NCI-H748 treated with DMSO at 0.1 percent for 48 hours (cell line): ENCODE measurements around the gene TEX13B.
A peak's percentile ranks its signal among the peaks of the same experiment; 100 is the strongest.
"Not testable (repeated sequence)": the region's sequence is repeated elsewhere in the genome, so short reads cannot be mapped to it uniquely, and the experiment has no call there.

Source experiments
- DNase-seq: peaks from one replicate; lab custom pipeline; 2025; lab: John Stamatoyannopoulos, UW

Gene TEX13B, protein sequence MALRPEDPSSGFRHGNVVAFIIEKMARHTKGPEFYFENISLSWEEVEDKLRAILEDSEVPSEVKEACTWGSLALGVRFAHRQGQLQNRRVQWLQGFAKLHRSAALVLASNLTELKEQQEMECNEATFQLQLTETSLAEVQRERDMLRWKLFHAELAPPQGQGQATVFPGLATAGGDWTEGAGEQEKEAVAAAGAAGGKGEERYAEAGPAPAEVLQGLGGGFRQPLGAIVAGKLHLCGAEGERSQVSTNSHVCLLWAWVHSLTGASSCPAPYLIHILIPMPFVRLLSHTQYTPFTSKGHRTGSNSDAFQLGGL

DNA sequence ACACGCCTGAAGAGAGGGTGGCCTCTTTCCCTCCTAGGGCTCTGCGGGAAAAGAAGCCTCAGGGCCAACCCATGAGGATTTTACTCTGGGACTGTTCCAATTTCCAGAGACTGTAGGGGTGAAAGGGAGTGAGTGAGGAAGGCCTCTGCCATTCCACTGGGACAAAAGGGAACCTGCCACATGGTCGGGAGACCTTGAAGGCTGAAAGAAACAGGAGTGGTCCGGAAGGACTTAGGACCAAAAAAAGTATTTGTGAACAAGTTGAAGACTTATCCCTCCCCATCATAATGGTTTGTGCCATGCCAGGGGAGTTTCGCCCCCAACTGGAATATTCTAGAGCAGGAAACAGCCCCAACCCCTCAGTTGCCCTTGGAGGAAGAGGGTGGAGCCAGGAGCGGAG lies at the start of gene TEX13B:
Gene TEX13B, minus strand, starts transcription at position 15 of the 400 bp plus-strand sequence. CDS start 243 bp downstream, outside the sequence.
- DNase-seq: no peak

DNA sequence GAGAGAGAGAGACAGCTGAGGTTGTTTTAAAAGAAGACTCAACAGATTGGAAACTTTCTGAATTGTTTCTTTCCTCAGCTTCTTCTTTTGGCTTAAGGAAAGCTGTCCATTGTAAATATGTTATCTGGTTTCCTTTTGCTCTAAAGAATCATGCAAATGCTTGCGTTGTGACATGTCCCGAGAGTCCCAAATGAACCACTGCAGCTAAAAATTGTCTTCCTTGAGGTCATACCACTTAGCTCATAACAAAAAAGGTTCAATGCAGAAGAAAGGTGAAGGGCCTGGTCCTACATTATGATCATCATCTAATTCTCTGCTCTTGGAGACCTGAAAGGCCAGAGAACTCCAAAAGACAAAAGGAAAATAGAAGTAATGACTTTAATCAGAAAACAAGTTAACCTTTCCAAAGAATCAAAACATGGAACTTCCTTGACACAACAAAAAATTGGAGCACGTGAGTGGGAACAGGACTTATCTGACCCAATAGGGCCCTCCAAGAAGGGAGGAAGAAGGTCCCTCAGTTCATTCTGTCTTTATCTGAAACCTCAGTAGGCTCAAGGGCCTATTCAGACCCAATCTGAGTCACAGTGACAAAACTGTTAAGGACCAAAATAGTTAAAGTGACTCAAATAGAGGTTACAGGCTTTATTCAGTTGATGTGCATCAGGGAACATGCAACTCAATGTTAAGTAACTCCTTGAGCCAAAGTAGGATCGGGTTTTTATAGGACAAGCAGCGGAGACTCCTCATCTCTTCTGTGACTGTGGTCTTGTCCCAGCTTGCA lies 48.0 kb upstream of the TEX13B start:
- no peak for DNase-seq

DNA sequence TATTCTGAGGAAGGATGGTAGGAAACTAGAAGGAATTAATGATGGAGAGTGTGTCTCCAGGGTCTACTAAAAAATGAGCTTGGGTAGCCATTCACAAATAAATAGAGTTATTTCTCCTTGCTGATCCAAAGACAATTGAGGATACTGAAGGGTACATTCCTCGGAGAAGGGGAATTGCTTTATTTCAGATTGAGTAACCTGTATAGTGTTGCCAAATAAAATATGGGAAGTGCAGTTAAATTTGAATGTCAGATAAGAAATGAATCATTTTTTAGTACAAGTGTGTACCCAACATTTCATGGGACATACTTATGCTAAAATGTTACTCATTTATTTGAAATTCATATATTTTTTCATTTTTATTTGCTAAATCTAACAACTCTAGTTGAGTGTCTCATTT lies 46.7 kb upstream of the TEX13B start:
- no peak for DNase-seq

DNA sequence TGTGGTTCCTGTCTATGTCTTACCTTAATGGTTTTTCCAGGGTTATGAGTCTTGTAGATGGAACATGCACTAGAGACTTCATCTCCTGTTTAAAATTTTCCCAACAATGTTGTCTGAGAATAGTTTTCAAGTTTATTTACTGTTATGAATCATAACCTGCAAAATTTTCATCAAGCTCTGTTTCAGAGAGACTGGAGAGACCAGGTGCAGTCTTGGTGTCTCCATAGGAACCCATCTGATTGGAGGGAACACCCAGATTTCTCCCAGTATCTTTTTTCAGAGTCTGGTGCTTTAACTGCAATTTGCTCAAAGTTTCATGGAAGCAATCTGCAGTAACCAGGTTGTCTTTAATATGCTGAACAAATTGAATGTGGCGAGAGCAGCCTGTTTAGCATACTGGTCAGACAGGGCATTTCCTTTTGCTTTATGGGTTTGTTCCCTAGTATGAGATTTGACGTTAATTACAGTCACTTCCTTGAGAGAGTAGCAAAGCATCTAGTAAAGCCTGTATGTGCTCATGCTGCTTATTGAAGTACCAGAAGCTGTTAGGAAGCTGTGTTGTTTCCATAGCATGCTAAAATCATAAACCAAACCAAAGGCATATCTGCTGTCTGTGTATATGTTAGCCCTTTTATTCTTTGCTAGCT lies 43.9 kb upstream of the TEX13B start:
- no peak for DNase-seq

DNA sequence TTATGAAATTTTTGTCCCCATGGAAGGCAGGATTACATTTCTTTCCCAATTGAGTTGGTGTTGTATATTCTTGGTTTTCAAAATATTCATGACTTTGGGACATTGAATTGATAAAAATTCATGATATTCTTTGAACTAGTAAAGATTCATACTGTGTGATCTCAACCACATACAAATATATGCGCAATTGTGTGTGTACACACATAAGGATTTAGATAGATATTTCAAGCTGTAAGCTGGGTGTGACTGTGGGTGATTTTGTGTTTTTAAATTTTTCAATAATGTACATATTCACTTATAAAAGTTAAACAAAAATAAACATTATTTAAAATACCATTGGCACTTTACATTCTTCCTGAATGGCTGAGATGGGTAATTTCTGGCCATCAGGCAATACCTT lies 43.2 kb upstream of the TEX13B start:
- DNase-seq: no peak

DNA sequence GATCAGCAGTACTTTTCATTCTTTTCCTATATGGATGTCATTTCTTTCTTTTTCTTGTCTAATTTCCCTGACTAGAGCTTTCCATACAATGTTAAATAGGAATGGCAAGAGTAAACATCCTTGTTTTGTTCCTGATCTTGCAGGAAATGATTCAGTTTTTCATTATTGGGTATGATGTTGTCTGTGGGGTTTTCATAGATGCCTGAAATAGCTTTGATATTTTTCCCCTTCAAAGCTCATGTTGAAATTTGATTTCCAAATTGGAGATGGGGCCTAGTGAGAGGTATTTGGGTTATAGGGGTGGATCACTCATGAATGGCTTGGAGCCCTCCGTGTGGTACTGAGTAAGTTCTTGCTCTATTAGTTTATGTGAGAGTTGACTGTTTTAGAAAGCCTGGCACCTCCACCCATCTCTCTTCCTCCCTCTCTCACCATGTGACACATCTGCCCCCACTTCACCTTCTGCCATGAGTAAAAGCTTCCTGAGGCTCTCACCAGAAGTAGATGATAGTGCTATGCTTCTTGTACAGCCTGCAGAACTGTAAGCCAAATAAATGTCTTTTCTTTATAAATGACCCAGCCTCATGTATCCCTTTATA lies 40.4 kb upstream of the TEX13B start:
- DNase-seq: no peak

DNA sequence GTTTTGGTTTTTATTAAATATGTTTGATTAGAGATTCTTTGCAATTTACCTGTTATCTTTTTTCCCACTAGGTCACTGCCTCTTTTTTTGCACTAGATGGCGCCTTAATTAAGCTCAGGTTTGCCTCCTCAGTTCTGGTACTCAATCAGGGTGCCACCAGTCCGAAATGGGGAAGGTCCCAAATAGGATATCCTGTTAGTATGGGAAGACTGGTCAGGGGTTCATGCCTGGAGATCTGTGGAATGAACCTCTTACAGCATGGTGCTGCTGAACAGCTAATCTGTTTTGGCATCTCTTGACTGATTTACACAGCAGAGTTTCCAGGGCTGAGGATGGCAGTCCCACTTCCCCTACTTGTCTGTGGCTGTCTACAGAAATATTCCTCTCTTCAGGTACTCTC lies 38.5 kb upstream of the TEX13B start:
- no peak for DNase-seq

DNA sequence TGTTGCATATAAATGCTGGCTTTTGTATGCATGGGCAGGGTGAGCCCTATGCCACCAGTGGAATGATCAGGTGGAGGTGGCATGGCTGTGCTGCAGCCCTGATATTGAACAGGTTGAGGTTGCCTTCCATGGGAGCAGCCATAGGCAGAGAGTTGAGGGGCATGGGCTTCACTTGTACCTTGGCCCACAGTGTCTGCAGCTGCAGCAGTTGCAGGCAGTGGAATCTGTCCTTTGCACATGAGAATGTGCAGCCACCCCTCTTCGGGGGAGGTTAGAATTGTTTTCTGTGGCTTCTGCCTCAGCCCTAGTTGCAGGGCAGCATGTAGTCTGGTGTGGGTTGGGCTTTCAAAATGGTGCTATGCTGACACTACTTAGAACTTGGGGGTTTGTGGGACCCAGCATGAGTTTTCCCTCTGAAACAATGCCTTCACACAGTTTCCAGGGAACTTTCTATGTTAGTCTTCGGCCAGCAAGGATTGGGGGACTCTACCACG lies 37.3 kb upstream of the TEX13B start:
- DNase-seq: no peak

DNA sequence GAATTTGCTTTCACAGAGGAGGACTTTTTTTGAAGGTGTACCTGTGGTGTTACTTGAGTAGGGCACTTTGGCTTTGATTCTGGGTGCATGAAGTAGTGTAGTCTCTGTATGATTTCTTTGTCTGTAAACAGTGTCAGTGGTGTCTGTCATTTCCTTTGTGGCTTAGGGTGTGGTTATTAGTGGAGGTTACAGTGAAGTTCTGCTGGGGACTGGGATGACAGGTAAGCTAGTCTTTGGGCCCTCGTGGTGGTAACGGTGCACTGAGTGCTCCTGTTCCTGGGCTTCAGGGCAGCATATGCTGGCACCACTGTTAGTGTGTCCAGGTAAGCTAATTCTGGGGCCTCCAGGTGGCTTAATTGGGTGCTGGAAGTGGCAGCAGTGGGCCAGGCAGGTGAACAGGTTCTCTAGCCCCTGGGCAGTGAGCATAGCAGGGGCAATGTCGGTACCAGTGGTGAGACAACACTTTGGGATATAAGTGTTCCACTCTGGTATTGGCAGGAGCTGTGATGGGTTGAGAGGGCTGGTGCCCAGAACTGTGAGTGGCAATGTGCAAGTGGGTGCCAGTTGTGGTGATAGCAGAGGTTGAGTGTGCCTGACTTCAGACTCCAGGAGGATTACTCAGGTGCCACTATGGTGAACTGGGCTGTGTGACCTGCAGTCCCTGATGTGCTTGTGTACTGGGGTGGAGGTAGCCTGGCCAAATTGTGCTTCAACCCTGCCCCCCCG lies 36.6 kb upstream of the TEX13B start:
- no peak for DNase-seq

DNA sequence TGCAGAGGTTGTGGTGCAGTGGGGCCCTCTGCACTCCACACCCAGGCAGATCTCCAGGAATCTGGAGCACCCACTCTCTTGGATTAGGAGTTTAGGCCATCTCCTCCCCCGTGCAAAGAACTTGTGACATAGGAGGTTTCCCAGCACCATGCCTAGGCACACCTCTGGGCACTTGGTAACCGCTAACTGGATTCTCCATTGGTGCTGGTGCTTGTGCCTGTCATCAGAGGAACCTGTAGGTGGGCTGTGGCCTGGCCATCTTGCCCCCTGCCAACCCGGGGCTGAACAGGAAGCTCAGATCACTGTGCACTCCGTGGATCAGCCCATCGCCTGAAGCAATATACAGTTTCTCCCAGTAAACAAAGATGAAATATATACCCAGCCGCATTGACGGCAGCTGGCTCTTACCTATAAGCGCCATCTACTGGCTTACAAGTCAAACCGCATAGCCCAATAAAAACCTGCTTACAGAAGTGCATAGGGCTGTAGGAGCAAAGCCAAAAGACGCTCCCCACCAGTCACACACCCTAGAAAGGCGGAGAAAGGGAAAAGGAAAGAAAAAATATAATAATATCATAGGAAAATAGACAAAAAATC lies 19.1 kb upstream of the TEX13B start:
- DNase-seq: peak; percentile 43

DNA sequence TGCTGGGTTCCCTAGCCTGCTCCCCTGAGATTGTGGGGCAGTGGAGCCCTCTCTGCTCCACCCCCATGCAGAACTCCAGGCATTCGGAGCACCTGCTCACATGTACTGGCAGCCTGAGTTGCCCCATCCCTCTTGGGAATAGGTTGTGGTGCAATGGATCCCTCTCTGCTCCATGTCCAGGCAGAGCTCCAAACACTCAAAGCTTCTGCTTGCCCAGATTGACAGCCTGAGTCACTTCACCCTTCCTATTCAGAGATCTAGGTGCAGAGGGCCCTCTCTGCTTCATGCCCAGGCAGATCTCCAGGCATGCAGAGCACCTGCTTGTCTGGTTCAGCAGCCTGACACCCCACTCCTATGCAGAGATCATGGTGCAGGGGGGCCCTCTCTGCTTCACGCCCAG lies 18.6 kb upstream of the TEX13B start:
- DNase-seq: no peak

DNA sequence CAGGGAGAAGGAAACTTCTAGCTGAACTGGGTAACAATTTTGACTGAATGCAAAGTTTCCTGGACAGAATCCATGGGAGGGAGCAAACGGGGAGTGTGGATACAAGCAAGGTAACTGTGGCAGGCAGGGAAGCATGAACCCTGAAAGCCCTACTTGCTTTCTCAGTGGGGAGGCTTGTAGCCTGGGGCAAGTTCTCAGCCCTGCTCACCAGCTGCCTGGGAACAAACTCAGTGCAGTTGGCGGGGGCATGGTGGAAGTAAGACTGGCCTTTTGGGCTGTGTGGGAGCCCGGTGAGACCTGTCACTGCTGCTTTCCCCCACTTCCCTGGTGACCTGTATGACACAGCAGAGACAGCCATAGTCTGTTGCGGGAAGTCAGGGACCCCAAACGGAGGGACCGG lies 14.0 kb upstream of the TEX13B start:
- no peak for DNase-seq

DNA sequence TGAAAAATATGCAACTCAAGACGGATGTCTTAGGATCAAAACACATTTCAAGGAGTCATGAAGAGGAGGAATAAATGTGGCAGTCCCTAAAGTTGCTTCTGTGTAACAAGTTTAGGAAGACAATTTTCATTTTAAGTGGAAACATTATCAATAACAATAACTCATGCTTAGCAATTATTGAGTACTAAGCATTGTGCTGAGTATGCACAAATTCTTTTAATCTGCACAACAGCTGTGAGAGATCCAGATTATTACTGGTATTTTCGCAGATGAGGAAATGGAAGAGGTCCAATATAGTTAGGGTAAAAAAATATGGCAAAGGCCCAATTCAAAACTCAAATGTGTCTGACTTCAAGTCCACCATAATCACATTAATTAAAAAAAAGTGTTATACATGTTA lies 2.9 kb upstream of the TEX13B start:
- no peak for DNase-seq

DNA sequence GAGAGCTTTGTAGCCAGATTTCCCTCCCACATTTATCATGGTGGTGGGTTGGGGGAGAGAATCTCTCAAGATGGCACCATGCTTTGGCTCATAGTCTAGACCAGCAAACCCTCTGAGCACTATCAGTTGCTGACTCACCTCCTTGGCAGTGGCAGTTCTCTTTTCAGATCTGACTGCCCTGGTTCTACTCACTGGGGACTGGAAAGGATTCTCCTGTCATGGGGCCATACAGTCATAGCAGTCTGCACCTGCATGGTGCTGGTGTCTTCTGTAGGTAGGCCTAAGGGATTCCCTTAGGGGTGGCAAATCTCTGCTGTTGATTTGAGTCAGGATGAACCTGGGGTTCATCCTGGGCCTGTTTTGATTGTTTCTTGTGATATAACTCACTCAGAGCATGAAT lies 2.6 kb downstream of the TEX13B start:
- no peak for DNase-seq

DNA sequence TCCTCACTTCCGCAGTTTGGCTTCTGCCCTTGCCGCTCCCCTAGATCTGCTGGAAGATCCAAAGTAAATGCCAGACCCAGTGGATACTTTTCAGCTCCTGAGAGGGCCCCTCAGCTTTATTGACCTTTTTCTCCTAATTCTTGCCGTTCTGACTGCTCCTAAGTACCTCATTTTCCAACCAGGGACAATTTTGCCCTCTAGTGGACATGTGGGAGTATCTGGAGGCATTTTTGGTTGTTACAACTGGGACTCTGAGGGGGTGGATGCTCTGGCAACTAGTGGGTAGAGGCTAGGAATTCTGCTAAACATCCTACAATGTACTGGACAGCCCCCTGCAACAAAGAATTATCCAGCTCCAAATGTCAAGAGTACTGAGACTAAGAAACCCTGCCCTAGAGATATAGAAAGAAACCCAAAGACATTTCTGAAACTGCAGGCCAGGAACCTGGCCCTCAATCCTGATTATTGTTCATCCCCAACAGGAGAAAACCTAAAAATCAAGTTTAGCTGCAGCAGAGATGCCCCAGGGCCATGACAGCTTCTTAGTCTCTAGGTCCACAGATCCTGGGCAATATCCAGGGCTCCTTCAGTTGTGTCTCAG lies 3.4 kb downstream of the TEX13B start:
- DNase-seq: peak; percentile 5

DNA sequence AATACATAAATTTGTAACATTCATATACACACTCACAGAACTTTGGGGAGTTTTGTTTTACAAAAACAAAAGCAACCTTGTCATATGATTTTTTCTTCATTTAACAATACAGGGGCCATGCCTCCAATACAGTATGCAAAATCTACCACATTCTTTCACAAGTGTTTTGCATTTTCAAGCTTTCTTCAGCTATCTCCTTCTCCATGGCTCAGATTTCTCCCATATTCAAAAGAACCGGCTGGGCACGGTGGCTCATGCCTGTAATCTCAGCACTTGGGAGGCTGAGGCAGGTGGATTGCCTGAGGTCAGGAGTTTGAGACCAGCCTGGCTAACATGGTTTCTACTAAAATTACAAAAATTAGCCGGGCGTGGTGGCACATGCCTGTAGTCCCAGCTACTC lies 4.1 kb downstream of the TEX13B start:
- DNase-seq: no peak

DNA sequence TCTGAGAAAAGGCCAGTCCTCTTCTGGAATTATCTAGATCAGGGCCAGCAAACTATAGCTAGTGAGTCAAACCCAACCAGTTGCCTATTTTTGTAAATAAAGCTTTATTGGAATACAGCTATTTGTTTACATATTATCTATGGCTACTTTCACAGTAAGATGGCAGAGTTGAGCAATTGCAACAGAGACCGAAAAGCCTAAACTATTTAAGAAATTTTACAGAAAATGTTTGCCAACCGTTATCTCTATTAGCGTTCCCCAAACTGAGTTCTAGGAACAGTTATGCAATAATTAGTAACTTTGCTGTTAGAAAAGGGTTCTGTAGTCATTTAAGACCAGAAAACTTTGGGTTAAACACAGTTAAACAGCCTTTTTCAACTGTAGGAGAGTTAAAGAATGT lies 10.5 kb downstream of the TEX13B start:
- no peak for DNase-seq

DNA sequence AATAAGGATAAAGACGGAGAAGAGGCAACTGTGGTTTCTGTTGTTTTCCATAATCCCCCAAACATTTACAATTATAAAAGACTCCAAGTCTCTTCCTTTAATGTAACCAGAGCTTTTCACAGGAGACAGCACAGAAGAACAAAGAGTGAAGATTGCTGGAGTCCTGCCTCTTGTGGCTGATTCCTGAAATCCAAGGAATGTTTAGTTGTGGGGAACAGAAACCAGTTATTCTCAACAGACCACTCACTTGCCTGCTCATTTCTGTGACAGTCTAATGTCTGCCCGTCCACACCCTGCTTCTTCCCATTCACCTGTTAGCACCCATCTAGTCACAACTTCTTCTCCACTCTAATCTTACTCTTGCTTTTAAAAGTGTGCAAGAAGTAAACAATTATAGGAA lies 12.1 kb downstream of the TEX13B start:
- no peak for DNase-seq

DNA sequence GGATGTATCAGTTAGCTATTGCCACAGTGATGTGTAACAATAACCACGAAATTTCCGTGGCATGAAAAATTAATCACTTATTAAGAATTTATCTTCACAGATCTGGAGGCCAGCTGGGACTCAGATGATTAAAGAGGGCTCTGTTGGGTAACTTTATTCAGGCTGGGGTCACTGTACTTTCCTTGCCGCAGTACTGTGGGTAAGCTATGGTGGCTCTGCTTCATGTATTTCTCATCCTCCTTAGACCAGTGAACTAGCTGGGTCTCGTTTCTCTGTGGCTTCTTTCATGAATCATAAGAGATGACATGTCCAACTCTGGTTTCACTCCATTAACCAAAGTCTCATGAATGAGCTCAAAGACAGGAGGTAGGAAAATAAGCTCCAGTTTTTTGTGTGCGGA lies 13.5 kb downstream of the TEX13B start:
- DNase-seq: no peak

DNA sequence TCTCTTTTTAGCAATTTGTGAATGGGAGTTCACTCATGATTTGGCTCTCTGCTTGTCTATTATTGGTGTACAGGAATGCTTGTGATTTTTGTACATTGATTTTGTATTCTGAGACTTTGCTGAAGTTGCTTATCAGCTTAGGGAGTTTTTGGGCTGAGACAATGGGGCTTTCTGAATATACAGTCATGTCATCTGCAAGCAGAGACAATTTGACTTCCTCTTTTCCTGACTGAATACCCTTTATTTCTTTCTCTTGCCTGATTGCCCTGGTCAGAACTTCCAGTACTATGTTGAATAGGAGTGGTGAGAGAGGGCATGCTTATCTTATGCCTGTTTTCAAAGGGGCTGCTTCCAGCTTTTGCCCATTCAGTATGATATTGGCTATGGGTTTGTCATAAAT lies 26.8 kb downstream of the TEX13B start:
- not testable (repeated sequence) for DNase-seq

DNA sequence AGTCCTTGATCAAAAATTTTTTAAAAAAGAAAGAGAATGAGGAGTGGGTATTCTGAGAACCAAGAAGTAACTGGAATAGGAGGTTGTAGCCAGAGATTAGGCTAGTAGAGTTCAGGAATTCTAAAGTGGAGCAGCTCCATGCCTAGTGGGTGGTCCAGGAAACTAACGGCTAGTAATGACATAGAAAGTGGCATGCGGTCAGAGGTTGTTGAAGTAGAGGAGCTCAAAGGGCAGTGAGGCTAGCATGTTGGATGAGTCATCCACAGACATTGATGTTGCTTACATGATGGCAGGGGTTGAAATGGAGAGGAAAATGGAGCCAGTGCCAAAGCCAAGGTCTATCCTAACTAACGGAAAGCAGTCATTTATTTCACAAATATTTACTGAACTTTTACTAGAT lies 42.1 kb downstream of the TEX13B start:
- DNase-seq: no peak
